Kidney (tissue), 14 donors: ENCODE results near the gene EXOC3. TPM values are rescaled to one million over a fixed set of nuclear protein-coding genes. Genes with fewer than 3 reads are reported as not detected.
A peak's percentile ranks its signal among the peaks of the same experiment; 100 is the strongest.

Source experiments
- DNase-seq, 5 donors: peaks; one replicate each; pipeline ENCODE4 v3.0.0-alpha.2; 2013 to 2020
- FAIRE-seq: peaks from 2 replicates; lab custom pipeline; 2012; peaks lifted over from hg19 to GRCh38; lab: Jason Lieb, UNC
- H3K27ac ChIP-seq, 2 donors: one replicate each; pipeline ENCODE4 v1.7.0; 2013; ENCODE audit warnings: low read depth in 2 of 2, low read length in 2 of 2, inconsistent platforms in 1 of 2
- H3K27me3 ChIP-seq: one replicate; pipeline ENCODE4 v1.7.1; 2013; ENCODE audit warnings: low read length, inconsistent platforms; ENCODE audit not compliant: control insufficient read depth, insufficient read depth
- H3K36me3 ChIP-seq, 3 donors: one replicate each; pipeline versions ENCODE4 v1.7.0 to v1.7.1; 2013; ENCODE audit warnings: low read length in 3 of 3, control low read depth in 1 of 3, inconsistent platforms in 1 of 3; ENCODE audit not compliant: insufficient read depth in 3 of 3, control insufficient read depth in 2 of 3
- H3K4me1 ChIP-seq, 3 donors: one replicate each; pipeline versions ENCODE4 v1.7.0 to v1.7.1; 2013; ENCODE audit warnings: low read length in 3 of 3, inconsistent platforms in 1 of 3, low read depth in 1 of 3; ENCODE audit not compliant: control insufficient read depth in 2 of 3, insufficient read depth in 2 of 3
- H3K4me3 ChIP-seq, 3 donors: one replicate each; pipeline versions ENCODE4 v1.7.0 to v1.8.1; 2013; ENCODE audit warnings: low read length in 3 of 3, control low read depth in 1 of 3, inconsistent platforms in 1 of 3
- H3K9ac ChIP-seq, 3 donors: one replicate each; pipeline versions ENCODE4 v1.7.0 to v1.7.1; 2013; ENCODE audit warnings: low read length in 3 of 3, control low read depth in 1 of 3, inconsistent platforms in 1 of 3
- H3K9me3 ChIP-seq, 3 donors: one replicate each; pipeline versions ENCODE4 v1.7.0 to v1.7.1; 2013; ENCODE audit warnings: low read length in 3 of 3, control low read depth in 1 of 3, inconsistent platforms in 1 of 3; ENCODE audit not compliant: control insufficient read depth in 2 of 3, insufficient read depth in 1 of 3
- CTCF ChIP-seq: IDR thresholded peaks from 3 replicates; pipeline ENCODE4 v1.5.1; 2012; ENCODE audit warnings: mild to moderate bottlenecking, moderate library complexity, borderline replicate concordance; ENCODE audit not compliant: insufficient read depth; ENCODE audit errors: extremely low read depth
- intact Hi-C: fragments of 100-400 bp; cut with DNase I; formaldehyde crosslinking; loops from one replicate; pipeline ENCODE4 v1.11.1; 2022
- polyA plus RNA-seq: library from polyadenylated mRNA; stranded (reverse); fragments of 350-450 nt; fragmentation: Illumina TruSeq; extraction: RNeasy Lipid Tissue Mini Kit (QIAGEN cat#74804); gene quantifications from one replicate; pipeline ENCODE4 v1.2.3, GENCODE V29; 2014; ENCODE audit warnings: low read depth, low replicate concordance; ENCODE audit not compliant: insufficient read depth
- total RNA-seq: library from RNA; stranded (reverse); fragmentation: NEBNext Ultra II Directional; extraction: Animal tissue kit (Norgen Biotek cat#: 25700); gene quantifications from one replicate; pipeline ENCODE4 v1.2.1, GENCODE V29; 2021
- donor health status: control.
- donor health status: control.
- donor health status: control.
- donor health status: control.
- donor health status: control.
- donor health status: DM: yes; HTN: yes; CAD: no.
- donor health status: Normal renal cell carcinoma (clear cell type).

EXOC3 gene
- total and polyA plus RNA-seq, 2 donors from 2014 or later: 40.5 to 71.5 TPM

GRCh38 chr5:460273-460625, 17.3 kb downstream of the EXOC3 start:
- Histone ChIP-seq H3K4me1 (no peaks in the 10 kb centered on the region), H3K9me3 (no peaks in the 10 kb centered on the region), H3K27ac (no peak overlapping the region), H3K9ac (no peak overlapping the region), H3K27me3 (no peaks in the 10 kb centered on the region), H3K36me3 (peaks cover 0 to 42% (median 25%) of the 10 kb centered on the region in 3 donors), H3K4me3 (no peak overlapping the region)
- DNase-seq: peak in 1 of 5 donors; percentile 64
- intact Hi-C loops: no loop called here
- no peak for TF ChIP-seq CTCF
- FAIRE-seq: no peak

- peak in 2 of 5 donors; percentile 24 to 66 for DNase-seq
- H3K4me3 ChIP-seq: no peak overlapping the region
- intact Hi-C loops: no loop called here
- H3K4me1 ChIP-seq: no peaks in the 10 kb centered on the region
- H3K9ac ChIP-seq: no peak overlapping the region
- no peak for FAIRE-seq
- no peaks in the 10 kb centered on the region for H3K27me3 ChIP-seq
- no peak for TF ChIP-seq CTCF
- peaks cover 0 to 36% (median 25%) of the 10 kb centered on the region in 3 donors for H3K36me3 ChIP-seq
- H3K27ac ChIP-seq: no peak overlapping the region
- H3K9me3 ChIP-seq: no peaks in the 10 kb centered on the region
Measured at GRCh38 chr5:462051-462481, 19.1 kb downstream of the EXOC3 start.

GRCh38 chr5:463301-463700, 20.3 kb downstream of the EXOC3 start:
- H3K27ac ChIP-seq: no peak overlapping the region
- H3K36me3 ChIP-seq: peaks cover 0 to 24% (median 20%) of the 10 kb centered on the region in 3 donors
- no peaks in the 10 kb centered on the region for H3K27me3 ChIP-seq
- H3K9me3 ChIP-seq: no peaks in the 10 kb centered on the region
- FAIRE-seq (no peak), DNase-seq (no peak)
- no peak overlapping the region for H3K9ac ChIP-seq
- no peak for TF ChIP-seq CTCF
- no peak overlapping the region for H3K4me3 ChIP-seq
- intact Hi-C loops: no loop called here
- no peaks in the 10 kb centered on the region for H3K4me1 ChIP-seq

- H3K36me3 ChIP-seq: peaks cover 0 to 20% (median 20%) of the 10 kb centered on the region in 3 donors
- H3K27me3 ChIP-seq: no peaks in the 10 kb centered on the region
- no peaks in the 10 kb centered on the region for H3K4me1 ChIP-seq
- no peak overlapping the region for H3K9ac ChIP-seq
- no peak for TF ChIP-seq CTCF
- H3K9me3 ChIP-seq: no peaks in the 10 kb centered on the region
- peak in 2 of 5 donors; percentile 21 to 76 for DNase-seq
- FAIRE-seq: no peak
- intact Hi-C loops: no loop called here
- no peak overlapping the region for H3K27ac ChIP-seq
- no peak overlapping the region for H3K4me3 ChIP-seq
Measured at GRCh38 chr5:463952-464351, 21.0 kb downstream of the EXOC3 start.
